HepG2 (cell line): Measurements from ENCODE around the gene ENTPD1. TPM values are rescaled to one million over a fixed set of nuclear protein-coding genes. Genes with fewer than 3 reads are reported as not detected.
"Not testable (repeated sequence)": the region's sequence is repeated elsewhere in the genome, so short reads cannot be mapped to it uniquely, and the experiment has no call there.

Experiments used
- ERF ChIP-seq: IDR thresholded peaks from 2 replicates; pipeline ENCODE4 v1.6.1; 2018; ENCODE audit warnings: missing biosample characterization, missing genetic modification reagents
- YEATS2 ChIP-seq: sonication (generic); formaldehyde crosslinking; IDR thresholded peaks from 2 replicates; pipeline ENCODE4 v1.4.0; 2020; ENCODE audit warnings: missing genetic modification reagents, borderline replicate concordance
- ZFP90 ChIP-seq: sonication (generic); formaldehyde crosslinking; IDR thresholded peaks from 2 replicates; pipeline ENCODE4 v1.8.0; 2022; ENCODE audit warnings: missing genetic modification reagents, mild to moderate bottlenecking, inconsistent platforms, borderline replicate concordance
- ZNF121 ChIP-seq: sonication (generic); formaldehyde crosslinking; IDR thresholded peaks from 2 replicates; pipeline ENCODE4 v1.5.0; 2020; ENCODE audit warnings: mild to moderate bottlenecking, missing genetic modification reagents
- ZNF263 ChIP-seq: sonication (generic); formaldehyde crosslinking; IDR thresholded peaks from 2 replicates; pipeline ENCODE4 v1.4.0; 2020; ENCODE audit warnings: missing genetic modification reagents
- ZNF292 ChIP-seq: sonication (generic); formaldehyde crosslinking; IDR thresholded peaks from 2 replicates; pipeline ENCODE4 v1.8.1; 2022; ENCODE audit warnings: mild to moderate bottlenecking, low read depth, missing genetic modification reagents, borderline replicate concordance
- ZNF331 ChIP-seq: sonication (generic); formaldehyde crosslinking; IDR thresholded peaks from 2 replicates; pipeline ENCODE4 v1.4.0; 2020; ENCODE audit warnings: missing genetic modification reagents
- polyA plus RNA-seq, 8 experiments: library from polyadenylated mRNA; depleted of rRNA in 3 of 8; stranded (reverse) in 7 of 8; unstranded in 1 of 8; fragments of >200 nt; fragmentation: Illumina TruSeq in 4 of 8; extraction: Trizol in 4 of 8; gene quantifications; 2 replicates each; pipeline versions ENCODE4 v1.2.1 to v1.2.3, GENCODE V29; 2011 to 2016; ENCODE audit warnings: low read depth in 4 of 8, missing spikeins in 1 of 8, mixed read lengths in 1 of 8; ENCODE audit not compliant: insufficient read depth in 1 of 8
- total RNA-seq, 5 experiments: library from RNA; depleted of rRNA; stranded (reverse); fragments of >200 nt; fragmentation: Illumina TruSeq; extraction: Trizol; gene quantifications; 2 replicates each; pipeline ENCODE4 v1.2.3, GENCODE V29; 2016; ENCODE audit warnings: low read depth in 1 of 5
- TF ChIP-seq, protein P1 (sequence below): sonication (generic); formaldehyde crosslinking; IDR thresholded peaks from 2 replicates; pipeline ENCODE4 v1.5.1; 2020; ENCODE audit warnings: mild to moderate bottlenecking, missing genetic modification reagents, borderline replicate concordance
- TF ChIP-seq, protein P2 (sequence below), 2 experiments: sonication (generic) in 1 of 2; formaldehyde crosslinking in 1 of 2; IDR thresholded peaks; 2 replicates each; pipeline versions ENCODE4 v1.4.0 to v1.6.1; 2016 to 2020; ENCODE audit warnings: borderline replicate concordance in 1 of 2, low read depth in 1 of 2, mild to moderate bottlenecking in 1 of 2, missing genetic modification reagents in 1 of 2
- TF ChIP-seq, protein P3 (sequence below): sonication (generic); formaldehyde crosslinking; IDR thresholded peaks from 2 replicates; pipeline ENCODE4 v1.9.0; 2022; ENCODE audit warnings: missing genetic modification reagents, mild to moderate bottlenecking, borderline replicate concordance
- TF ChIP-seq, protein P4 (sequence below): sonication (generic); formaldehyde crosslinking; IDR thresholded peaks from 2 replicates; pipeline ENCODE4 v1.4.0; 2020; ENCODE audit warnings: missing genetic modification reagents

Gene ENTPD1
- total and polyA plus RNA-seq, 2 of the 13 experiments (the other 11 are each of a cell fraction or from before 2014, with no cell fraction given): 0.07 TPM

DNA sequence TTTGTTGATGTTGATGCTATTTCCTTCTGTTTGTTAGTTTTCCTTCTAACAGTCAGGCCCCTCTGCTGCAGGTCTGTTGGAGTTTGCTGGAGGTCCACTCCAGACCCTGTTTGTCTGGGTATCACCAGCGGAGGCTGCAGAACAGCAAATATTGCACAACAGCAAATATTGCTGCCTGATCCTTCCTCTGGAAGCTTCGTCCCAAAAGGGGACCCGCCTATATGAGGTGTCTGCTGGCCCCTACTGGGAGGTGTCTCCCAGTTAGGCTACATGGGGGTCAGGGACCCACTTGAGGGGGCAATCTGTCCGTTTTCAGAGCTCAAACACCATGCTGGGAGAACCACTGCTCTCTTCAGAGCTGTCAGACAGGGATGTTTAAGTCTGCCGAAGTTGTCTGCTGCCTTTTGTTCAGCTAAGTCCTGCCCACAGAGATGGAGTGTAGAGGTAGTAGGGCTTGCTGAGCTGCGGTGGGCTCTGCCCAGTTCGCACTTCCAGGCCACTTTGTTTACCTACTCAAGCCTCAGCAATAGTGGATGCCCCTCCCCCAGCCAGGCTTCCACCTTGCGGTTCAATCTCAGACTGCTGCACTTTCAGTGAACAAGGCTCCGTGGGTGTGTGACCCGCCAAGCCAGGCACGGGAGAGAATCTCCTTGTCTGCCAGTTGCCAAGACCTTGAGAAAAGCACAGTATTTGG is 50.9 kb downstream of the ENTPD1 start (continued):
- TF ChIP-seq, protein P1, sequence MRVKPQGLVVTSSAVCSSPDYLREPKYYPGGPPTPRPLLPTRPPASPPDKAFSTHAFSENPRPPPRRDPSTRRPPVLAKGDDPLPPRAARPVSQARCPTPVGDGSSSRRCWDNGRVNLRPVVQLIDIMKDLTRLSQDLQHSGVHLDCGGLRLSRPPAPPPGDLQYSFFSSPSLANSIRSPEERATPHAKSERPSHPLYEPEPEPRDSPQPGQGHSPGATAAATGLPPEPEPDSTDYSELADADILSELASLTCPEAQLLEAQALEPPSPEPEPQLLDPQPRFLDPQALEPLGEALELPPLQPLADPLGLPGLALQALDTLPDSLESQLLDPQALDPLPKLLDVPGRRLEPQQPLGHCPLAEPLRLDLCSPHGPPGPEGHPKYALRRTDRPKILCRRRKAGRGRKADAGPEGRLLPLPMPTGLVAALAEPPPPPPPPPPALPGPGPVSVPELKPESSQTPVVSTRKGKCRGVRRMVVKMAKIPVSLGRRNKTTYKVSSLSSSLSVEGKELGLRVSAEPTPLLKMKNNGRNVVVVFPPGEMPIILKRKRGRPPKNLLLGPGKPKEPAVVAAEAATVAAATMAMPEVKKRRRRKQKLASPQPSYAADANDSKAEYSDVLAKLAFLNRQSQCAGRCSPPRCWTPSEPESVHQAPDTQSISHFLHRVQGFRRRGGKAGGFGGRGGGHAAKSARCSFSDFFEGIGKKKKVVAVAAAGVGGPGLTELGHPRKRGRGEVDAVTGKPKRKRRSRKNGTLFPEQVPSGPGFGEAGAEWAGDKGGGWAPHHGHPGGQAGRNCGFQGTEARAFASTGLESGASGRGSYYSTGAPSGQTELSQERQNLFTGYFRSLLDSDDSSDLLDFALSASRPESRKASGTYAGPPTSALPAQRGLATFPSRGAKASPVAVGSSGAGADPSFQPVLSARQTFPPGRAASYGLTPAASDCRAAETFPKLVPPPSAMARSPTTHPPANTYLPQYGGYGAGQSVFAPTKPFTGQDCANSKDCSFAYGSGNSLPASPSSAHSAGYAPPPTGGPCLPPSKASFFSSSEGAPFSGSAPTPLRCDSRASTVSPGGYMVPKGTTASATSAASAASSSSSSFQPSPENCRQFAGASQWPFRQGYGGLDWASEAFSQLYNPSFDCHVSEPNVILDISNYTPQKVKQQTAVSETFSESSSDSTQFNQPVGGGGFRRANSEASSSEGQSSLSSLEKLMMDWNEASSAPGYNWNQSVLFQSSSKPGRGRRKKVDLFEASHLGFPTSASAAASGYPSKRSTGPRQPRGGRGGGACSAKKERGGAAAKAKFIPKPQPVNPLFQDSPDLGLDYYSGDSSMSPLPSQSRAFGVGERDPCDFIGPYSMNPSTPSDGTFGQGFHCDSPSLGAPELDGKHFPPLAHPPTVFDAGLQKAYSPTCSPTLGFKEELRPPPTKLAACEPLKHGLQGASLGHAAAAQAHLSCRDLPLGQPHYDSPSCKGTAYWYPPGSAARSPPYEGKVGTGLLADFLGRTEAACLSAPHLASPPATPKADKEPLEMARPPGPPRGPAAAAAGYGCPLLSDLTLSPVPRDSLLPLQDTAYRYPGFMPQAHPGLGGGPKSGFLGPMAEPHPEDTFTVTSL (CRISPR knock-in tag): 0 out of 2 replicates have a peak, but pooled peaks have one; percentile 32
- TF ChIP-seq, protein P2, sequence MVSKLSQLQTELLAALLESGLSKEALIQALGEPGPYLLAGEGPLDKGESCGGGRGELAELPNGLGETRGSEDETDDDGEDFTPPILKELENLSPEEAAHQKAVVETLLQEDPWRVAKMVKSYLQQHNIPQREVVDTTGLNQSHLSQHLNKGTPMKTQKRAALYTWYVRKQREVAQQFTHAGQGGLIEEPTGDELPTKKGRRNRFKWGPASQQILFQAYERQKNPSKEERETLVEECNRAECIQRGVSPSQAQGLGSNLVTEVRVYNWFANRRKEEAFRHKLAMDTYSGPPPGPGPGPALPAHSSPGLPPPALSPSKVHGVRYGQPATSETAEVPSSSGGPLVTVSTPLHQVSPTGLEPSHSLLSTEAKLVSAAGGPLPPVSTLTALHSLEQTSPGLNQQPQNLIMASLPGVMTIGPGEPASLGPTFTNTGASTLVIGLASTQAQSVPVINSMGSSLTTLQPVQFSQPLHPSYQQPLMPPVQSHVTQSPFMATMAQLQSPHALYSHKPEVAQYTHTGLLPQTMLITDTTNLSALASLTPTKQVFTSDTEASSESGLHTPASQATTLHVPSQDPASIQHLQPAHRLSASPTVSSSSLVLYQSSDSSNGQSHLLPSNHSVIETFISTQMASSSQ (IDR thresholded peaks at IDR 0.05; ENCODE audit: low read depth): not testable (repeated sequence)
- TF ChIP-seq, protein P2 (CRISPR knock-in tag; IDR thresholded peaks at IDR 0.05; ENCODE audit: borderline replicate concordance): peak; percentile 40; the same call in 1 of the 2 replicates
- TF ChIP-seq, protein P3, sequence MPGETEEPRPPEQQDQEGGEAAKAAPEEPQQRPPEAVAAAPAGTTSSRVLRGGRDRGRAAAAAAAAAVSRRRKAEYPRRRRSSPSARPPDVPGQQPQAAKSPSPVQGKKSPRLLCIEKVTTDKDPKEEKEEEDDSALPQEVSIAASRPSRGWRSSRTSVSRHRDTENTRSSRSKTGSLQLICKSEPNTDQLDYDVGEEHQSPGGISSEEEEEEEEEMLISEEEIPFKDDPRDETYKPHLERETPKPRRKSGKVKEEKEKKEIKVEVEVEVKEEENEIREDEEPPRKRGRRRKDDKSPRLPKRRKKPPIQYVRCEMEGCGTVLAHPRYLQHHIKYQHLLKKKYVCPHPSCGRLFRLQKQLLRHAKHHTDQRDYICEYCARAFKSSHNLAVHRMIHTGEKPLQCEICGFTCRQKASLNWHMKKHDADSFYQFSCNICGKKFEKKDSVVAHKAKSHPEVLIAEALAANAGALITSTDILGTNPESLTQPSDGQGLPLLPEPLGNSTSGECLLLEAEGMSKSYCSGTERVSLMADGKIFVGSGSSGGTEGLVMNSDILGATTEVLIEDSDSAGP: peak; percentile 24; the same call in 1 of the 2 replicates
- TF ChIP-seq ERF (CRISPR knock-in tag) (0 out of 2 replicates have a peak, but pooled peaks have one; percentile 40), ZNF263 (CRISPR knock-in tag) (0 out of 2 replicates have a peak, but pooled peaks have one; percentile 22), ZNF331 (peak; percentile 60; the same call in 1 of the 2 replicates), ZNF292 (peak; percentile 41; the same call in 1 of the 2 replicates), ZFP90 (CRISPR knock-in tag) (peak; percentile 18; the same call in 1 of the 2 replicates), ZNF121 (peak; percentile 41; the same call in 1 of the 2 replicates), YEATS2 (0 out of 2 replicates have a peak, but pooled peaks have one; percentile 20)
- TF ChIP-seq, protein P4, sequence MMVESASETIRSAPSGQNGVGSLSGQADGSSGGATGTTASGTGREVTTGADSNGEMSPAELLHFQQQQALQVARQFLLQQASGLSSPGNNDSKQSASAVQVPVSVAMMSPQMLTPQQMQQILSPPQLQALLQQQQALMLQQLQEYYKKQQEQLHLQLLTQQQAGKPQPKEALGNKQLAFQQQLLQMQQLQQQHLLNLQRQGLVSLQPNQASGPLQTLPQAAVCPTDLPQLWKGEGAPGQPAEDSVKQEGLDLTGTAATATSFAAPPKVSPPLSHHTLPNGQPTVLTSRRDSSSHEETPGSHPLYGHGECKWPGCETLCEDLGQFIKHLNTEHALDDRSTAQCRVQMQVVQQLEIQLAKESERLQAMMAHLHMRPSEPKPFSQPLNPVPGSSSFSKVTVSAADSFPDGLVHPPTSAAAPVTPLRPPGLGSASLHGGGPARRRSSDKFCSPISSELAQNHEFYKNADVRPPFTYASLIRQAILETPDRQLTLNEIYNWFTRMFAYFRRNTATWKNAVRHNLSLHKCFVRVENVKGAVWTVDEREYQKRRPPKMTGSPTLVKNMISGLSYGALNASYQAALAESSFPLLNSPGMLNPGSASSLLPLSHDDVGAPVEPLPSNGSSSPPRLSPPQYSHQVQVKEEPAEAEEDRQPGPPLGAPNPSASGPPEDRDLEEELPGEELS: peak; percentile 84; the same call in 1 of the 2 replicates
